NT2/D1 (cell line): ENCODE results near the gene MARCHF4.

Experiments used
- DNase-seq: peaks from one replicate; pipeline ENCODE4 v3.0.0-alpha.2; 2011; ENCODE audit warnings: low read depth, low spot score
- H3K27me3 ChIP-seq: 2 replicates; pipeline ENCODE4 v1.6.0; 2011; ENCODE audit warnings: mild to moderate bottlenecking; ENCODE audit not compliant: insufficient read length, insufficient read depth
- H3K36me3 ChIP-seq: 2 replicates; pipeline ENCODE4 v1.6.1; 2011; ENCODE audit warnings: mild to moderate bottlenecking, low read length, mixed read lengths; ENCODE audit not compliant: insufficient read depth, insufficient read length
- H3K4me1 ChIP-seq: 2 replicates; pipeline ENCODE4 v1.5.1; 2011; ENCODE audit not compliant: insufficient read depth, insufficient read length
- H3K4me3 ChIP-seq: 2 replicates; pipeline ENCODE4 v1.5.1; 2011; ENCODE audit warnings: low read depth; ENCODE audit not compliant: insufficient read length
- H3K9ac ChIP-seq: 2 replicates; pipeline ENCODE4 v1.6.0; 2011; ENCODE audit warnings: low read depth; ENCODE audit not compliant: insufficient read length
- H3K9me3 ChIP-seq: 2 replicates; pipeline ENCODE4 v1.5.1; 2011; ENCODE audit warnings: mild to moderate bottlenecking, low read length; ENCODE audit not compliant: insufficient read depth
- SUZ12 ChIP-seq: IDR thresholded peaks from 2 replicates; pipeline ENCODE4 v1.6.1; 2011; ENCODE audit not compliant: insufficient read length, insufficient read depth; ENCODE audit errors: extremely low read depth
- YY1 ChIP-seq: IDR thresholded peaks from 2 replicates; pipeline ENCODE4 v1.6.1; 2011; ENCODE audit not compliant: insufficient read length, insufficient read depth
- ZNF274 ChIP-seq: IDR thresholded peaks from 2 replicates; pipeline ENCODE4 v1.6.1; 2011; ENCODE audit warnings: mild to moderate bottlenecking, low read depth, low read length

Gene MARCHF4

GRCh38 chr2:216371721-216372702 is at the start of gene MARCHF4:
TSS of gene MARCHF4 (minus strand) at chr2:216372483. CDS start at chr2:216370260, 2,223 bp downstream.
- Histone ChIP-seq H3K9ac (peak within 1 kb of the TSS; percentile 58), H3K4me3 (peak within 1 kb of the TSS; percentile 56)

GRCh38 chr2:216420367-216421101 is 48.3 kb upstream of the MARCHF4 start:
- Histone ChIP-seq H3K9me3 (peaks cover 17% of the 10 kb centered on the region; the same call in 1 of the 2 replicates), H3K36me3 (peaks cover 83% of the 10 kb centered on the region), H3K27me3 (no peaks in the 10 kb centered on the region), H3K4me3 (no peak overlapping the region), H3K4me1 (no peaks in the 10 kb centered on the region), H3K9ac (no peak overlapping the region)
- no peak for DNase-seq
- TF ChIP-seq YY1 (no peak), ZNF274 (no peak), SUZ12 (no peak)

More at GRCh38 chr2:216371721-216372702, at the start of gene MARCHF4:
- H3K36me3 ChIP-seq = no peaks in the 10 kb centered on the region
- peaks cover 74% of the 10 kb centered on the region for H3K27me3 ChIP-seq
- no peaks in the 10 kb centered on the region for H3K4me1 ChIP-seq
- DNase-seq = peak; percentile 68
- TF ChIP-seq SUZ12 = no peak
- no peak for TF ChIP-seq ZNF274
- no peak for TF ChIP-seq YY1
- no peaks in the 10 kb centered on the region for H3K9me3 ChIP-seq

- H3K36me3 ChIP-seq = peaks cover 79% of the 10 kb centered on the region
- TF ChIP-seq YY1 = no peak
- TF ChIP-seq ZNF274 = no peak
- no peak for TF ChIP-seq SUZ12
- no peaks in the 10 kb centered on the region for H3K27me3 ChIP-seq
- H3K9ac ChIP-seq = no peak overlapping the region
- no peak overlapping the region for H3K4me3 ChIP-seq
- no peaks in the 10 kb centered on the region for H3K4me1 ChIP-seq
- no peak for DNase-seq
- H3K9me3 ChIP-seq = peaks cover 1% of the 10 kb centered on the region; the same call in 1 of the 2 replicates
Observed at GRCh38 chr2:216418981-216419380, 46.7 kb upstream of the MARCHF4 start.

- Histone ChIP-seq H3K9me3 (no peaks in the 10 kb centered on the region), H3K36me3 (peaks cover 56% of the 10 kb centered on the region), H3K27me3 (no peaks in the 10 kb centered on the region), H3K4me1 (no peaks in the 10 kb centered on the region), H3K9ac (no peak overlapping the region), H3K4me3 (no peak overlapping the region)
- DNase-seq = no peak
- TF ChIP-seq YY1 (no peak), ZNF274 (no peak), SUZ12 (no peak)
Observed at GRCh38 chr2:216416571-216417307, 44.5 kb upstream of the MARCHF4 start.

- H3K9me3 ChIP-seq = no peaks in the 10 kb centered on the region
- H3K9ac ChIP-seq = no peak overlapping the region
- TF ChIP-seq SUZ12 = no peak
- no peak for TF ChIP-seq ZNF274
- no peak for TF ChIP-seq YY1
- H3K27me3 ChIP-seq = no peaks in the 10 kb centered on the region
- no peak for DNase-seq
- no peak overlapping the region for H3K4me3 ChIP-seq
- H3K4me1 ChIP-seq = peaks cover 2% of the 10 kb centered on the region
- H3K36me3 ChIP-seq = peaks cover 44% of the 10 kb centered on the region
Observed at GRCh38 chr2:216415541-216415940, 43.3 kb upstream of the MARCHF4 start.

GRCh38 chr2:216414772-216415319 is 42.6 kb upstream of the MARCHF4 start:
- Histone ChIP-seq H3K36me3 (peaks cover 38% of the 10 kb centered on the region), H3K9me3 (no peaks in the 10 kb centered on the region), H3K4me1 (peaks cover 2% of the 10 kb centered on the region), H3K9ac (no peak overlapping the region), H3K27me3 (no peaks in the 10 kb centered on the region), H3K4me3 (no peak overlapping the region)
- DNase-seq = no peak
- no peak for TF ChIP-seq YY1
- no peak for TF ChIP-seq SUZ12
- no peak for TF ChIP-seq ZNF274

- no peak for DNase-seq
- Histone ChIP-seq H3K9me3 (no peaks in the 10 kb centered on the region), H3K27me3 (no peaks in the 10 kb centered on the region), H3K9ac (no peak overlapping the region), H3K4me1 (peaks cover 2% of the 10 kb centered on the region), H3K36me3 (peaks cover 38% of the 10 kb centered on the region), H3K4me3 (no peak overlapping the region)
- no peak for TF ChIP-seq ZNF274
- no peak for TF ChIP-seq SUZ12
- no peak for TF ChIP-seq YY1
Observed at GRCh38 chr2:216413882-216414281, 41.6 kb upstream of the MARCHF4 start.
